ENCODE results near the gene KLRC4. TPM values are rescaled to one million over a fixed set of nuclear protein-coding genes. Genes with fewer than 3 reads are reported as not detected.
"Not testable (repeated sequence)": the region's sequence is repeated elsewhere in the genome, so short reads cannot be mapped to it uniquely, and the experiment has no call there.

The KLRC4 gene
- total and polyA plus RNA-seq, 4 donors = 0.51 to 0.78 (median 0.56) TPM; not detected in 1

DNA sequence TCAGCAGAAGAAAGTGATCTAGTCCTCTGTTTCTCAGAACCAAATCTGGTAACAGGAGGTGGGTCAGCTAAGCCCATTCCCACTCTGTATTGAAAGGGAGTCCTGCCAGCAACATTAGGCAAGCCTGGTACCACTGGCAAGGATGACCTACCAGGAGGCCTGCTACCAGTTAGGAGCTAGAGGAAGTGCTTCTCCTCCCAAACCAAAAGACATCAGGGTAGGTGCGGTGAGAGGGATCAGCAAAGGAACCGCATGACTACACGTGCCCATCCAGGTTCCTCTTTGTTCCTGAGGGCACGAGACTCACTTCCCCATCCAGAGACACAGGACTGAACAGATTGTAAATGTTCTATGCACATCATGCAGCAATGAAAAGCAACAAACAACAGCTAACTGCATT lies 2.8 kb downstream of the KLRC4 start:
- intact Hi-C loops (cut with DNase I) = no loop called here
- no peak overlapping the region for H3K27ac ChIP-seq (ENCODE audit: low read depth in 1 of 2, low read length in 2 of 2)
- H3K27me3 ChIP-seq (ENCODE audit: control insufficient read depth in 1 of 2, insufficient read depth in 2 of 2, low read length in 1 of 2) = no peaks in the 10 kb centered on the region
- 72 to 76% methylated on average over 4 of the region's 4 CpGs for WGBS, 2 donors
- peak in 1 of 2 donors; percentile 66 for DNase-seq
- H3K4me1 ChIP-seq (ENCODE audit: control insufficient read depth in 1 of 2, insufficient read depth in 2 of 2, low read length in 2 of 2) = no peaks in the 10 kb centered on the region
- H3K4me3 ChIP-seq (ENCODE audit: low read length in 2 of 2) = no peak overlapping the region
- no peaks in the 10 kb centered on the region for H3K9me3 ChIP-seq (ENCODE audit: control insufficient read depth, low read length)
- H3K36me3 ChIP-seq (ENCODE audit: control insufficient read depth in 1 of 2, insufficient read depth in 2 of 2, low read length in 1 of 2) = no peaks in the 10 kb centered on the region
- ATAC-seq (ENCODE audit: low FRiP score) = peak; percentile 36

DNA sequence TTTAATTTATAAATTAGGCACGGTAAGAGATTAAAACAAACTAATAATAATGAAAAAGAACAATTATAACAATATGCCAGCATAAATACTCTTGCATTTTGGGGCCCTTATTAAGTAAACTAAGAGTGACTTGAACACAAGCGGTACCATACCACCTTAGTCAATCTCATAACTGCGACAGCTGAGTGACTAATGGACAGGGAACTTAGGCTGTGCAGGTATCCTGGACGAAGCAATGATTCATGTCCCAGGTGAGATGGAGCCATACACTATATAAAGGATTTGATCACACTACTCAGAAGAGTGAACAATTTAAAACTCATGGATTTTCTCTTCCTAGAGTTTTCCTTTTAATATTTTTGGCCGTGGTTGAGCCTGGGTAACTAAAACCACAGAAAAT lies 4.3 kb downstream of the KLRC4 start:
- WGBS, 2 donors = 87 to 92% methylated on average over 5 of the region's 5 CpGs
- no peaks in the 10 kb centered on the region for H3K4me1 ChIP-seq (ENCODE audit: control insufficient read depth in 1 of 2, insufficient read depth in 2 of 2, low read length in 2 of 2)
- DNase-seq (no peak), ATAC-seq (ENCODE audit: low FRiP score) (no peak)
- no peak overlapping the region for H3K4me3 ChIP-seq (ENCODE audit: low read length in 2 of 2)
- no peaks in the 10 kb centered on the region for H3K36me3 ChIP-seq (ENCODE audit: control insufficient read depth in 1 of 2, insufficient read depth in 2 of 2, low read length in 1 of 2)
- H3K27ac ChIP-seq (ENCODE audit: low read depth in 1 of 2, low read length in 2 of 2) = no peak overlapping the region
- H3K9me3 ChIP-seq (ENCODE audit: control insufficient read depth, low read length) = no peaks in the 10 kb centered on the region
- intact Hi-C loops (cut with DNase I) = no loop called here
- no peaks in the 10 kb centered on the region for H3K27me3 ChIP-seq (ENCODE audit: control insufficient read depth in 1 of 2, insufficient read depth in 2 of 2, low read length in 1 of 2)

- no peaks in the 10 kb centered on the region for H3K36me3 ChIP-seq (ENCODE audit: control insufficient read depth in 1 of 2, insufficient read depth in 2 of 2, low read length in 1 of 2)
- no peak overlapping the region for H3K27ac ChIP-seq (ENCODE audit: low read depth in 1 of 2, low read length in 2 of 2)
- intact Hi-C loops (cut with DNase I) = no loop called here
- no peak for ATAC-seq (ENCODE audit: low FRiP score)
- H3K4me1 ChIP-seq (ENCODE audit: control insufficient read depth in 1 of 2, insufficient read depth in 2 of 2, low read length in 2 of 2) = no peaks in the 10 kb centered on the region
- H3K4me3 ChIP-seq (ENCODE audit: low read length in 2 of 2) = no peak overlapping the region
- no peaks in the 10 kb centered on the region for H3K9me3 ChIP-seq (ENCODE audit: control insufficient read depth, low read length)
- no peak for DNase-seq
- no peaks in the 10 kb centered on the region for H3K27me3 ChIP-seq (ENCODE audit: control insufficient read depth in 1 of 2, insufficient read depth in 2 of 2, low read length in 1 of 2)
These were observed 4.8 kb downstream of the KLRC4 start for GRCh38 chr12:10404798-10405197.

GRCh38 chr12:10400829-10401228 lies 8.7 kb downstream of the KLRC4 start:
- Histone ChIP-seq H3K36me3 (ENCODE audit: control insufficient read depth in 1 of 2, insufficient read depth in 2 of 2, low read length in 1 of 2) (no peaks in the 10 kb centered on the region), H3K27me3 (ENCODE audit: control insufficient read depth in 1 of 2, insufficient read depth in 2 of 2, low read length in 1 of 2) (no peaks in the 10 kb centered on the region), H3K27ac (ENCODE audit: low read depth in 1 of 2, low read length in 2 of 2) (no peak overlapping the region), H3K9me3 (ENCODE audit: control insufficient read depth, low read length) (no peaks in the 10 kb centered on the region), H3K4me3 (ENCODE audit: low read length in 2 of 2) (no peak overlapping the region), H3K4me1 (ENCODE audit: control insufficient read depth in 1 of 2, insufficient read depth in 2 of 2, low read length in 2 of 2) (no peaks in the 10 kb centered on the region)
- DNase-seq = no peak
- intact Hi-C loops (cut with DNase I) = no loop called here
- no peak for ATAC-seq (ENCODE audit: low FRiP score)

DNA sequence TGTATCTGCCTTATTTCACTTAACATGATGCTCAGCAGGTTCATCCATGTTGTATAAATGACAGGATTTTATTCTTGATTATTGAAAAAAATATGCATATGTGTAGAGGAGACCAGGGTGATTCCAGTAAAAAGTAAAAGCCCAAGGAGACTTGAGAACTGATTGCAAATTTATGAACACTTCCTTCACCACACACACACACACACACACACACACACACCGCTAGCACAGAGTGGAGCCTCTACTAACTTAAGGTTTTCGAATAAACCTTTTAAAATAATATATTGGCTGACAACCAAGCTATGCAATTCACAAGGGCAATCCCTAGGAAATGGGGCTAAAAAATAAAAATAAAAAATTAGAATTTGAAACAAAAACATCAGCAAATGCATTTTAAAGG lies 11.4 kb downstream of the KLRC4 start:
- ATAC-seq (ENCODE audit: low FRiP score) (no peak), DNase-seq (no peak)
- WGBS, 2 donors = 49 to 59% methylated on average over 2 of the region's 2 CpGs
- Histone ChIP-seq H3K4me3 (ENCODE audit: low read length in 2 of 2) (no peak overlapping the region), H3K27ac (ENCODE audit: low read depth in 1 of 2, low read length in 2 of 2) (no peak overlapping the region), H3K9me3 (ENCODE audit: control insufficient read depth, low read length) (no peaks in the 10 kb centered on the region), H3K27me3 (ENCODE audit: control insufficient read depth in 1 of 2, insufficient read depth in 2 of 2, low read length in 1 of 2) (no peaks in the 10 kb centered on the region), H3K36me3 (ENCODE audit: control insufficient read depth in 1 of 2, insufficient read depth in 2 of 2, low read length in 1 of 2) (no peaks in the 10 kb centered on the region), H3K4me1 (ENCODE audit: control insufficient read depth in 1 of 2, insufficient read depth in 2 of 2, low read length in 2 of 2) (no peaks in the 10 kb centered on the region)
- intact Hi-C loops (cut with DNase I) = no loop called here

- 21 to 54% methylated on average over 2 of the region's 2 CpGs for WGBS, 2 donors
- no peak overlapping the region for H3K4me3 ChIP-seq (ENCODE audit: low read length in 2 of 2)
- H3K4me1 ChIP-seq (ENCODE audit: control insufficient read depth in 1 of 2, insufficient read depth in 2 of 2, low read length in 2 of 2) = no peaks in the 10 kb centered on the region
- H3K36me3 ChIP-seq (ENCODE audit: control insufficient read depth in 1 of 2, insufficient read depth in 2 of 2, low read length in 1 of 2) = no peaks in the 10 kb centered on the region
- H3K9me3 ChIP-seq (ENCODE audit: control insufficient read depth, low read length) = no peaks in the 10 kb centered on the region
- intact Hi-C loops (cut with DNase I) = no loop called here
- ATAC-seq (ENCODE audit: low FRiP score) = no peak
- no peaks in the 10 kb centered on the region for H3K27me3 ChIP-seq (ENCODE audit: control insufficient read depth in 1 of 2, insufficient read depth in 2 of 2, low read length in 1 of 2)
- no peak for DNase-seq
- H3K27ac ChIP-seq (ENCODE audit: low read depth in 1 of 2, low read length in 2 of 2) = no peak overlapping the region
These were observed 12.3 kb downstream of the KLRC4 start for GRCh38 chr12:10397296-10397695.

DNA sequence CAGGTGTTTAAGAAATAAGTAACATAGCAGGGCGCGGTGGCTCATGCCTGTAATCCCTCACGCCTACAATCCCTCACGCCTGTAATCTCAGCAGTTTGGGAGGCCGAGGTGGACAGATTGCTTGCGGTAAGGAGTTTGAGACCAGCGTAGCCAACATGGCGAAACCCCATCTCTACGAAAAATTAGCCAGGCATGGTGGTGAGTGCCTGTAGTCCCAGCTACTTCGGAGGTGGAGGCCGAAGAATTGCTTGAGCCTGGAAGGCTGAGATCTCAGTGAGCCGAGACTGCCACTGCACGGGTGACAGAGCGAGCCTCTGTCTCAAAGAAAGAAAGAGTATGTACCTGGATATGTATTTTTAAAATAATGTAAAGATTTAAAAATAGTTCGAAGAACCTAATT lies 13.4 kb downstream of the KLRC4 start:
- H3K27me3 ChIP-seq (ENCODE audit: control insufficient read depth in 1 of 2, insufficient read depth in 2 of 2, low read length in 1 of 2); H3K4me1 ChIP-seq (ENCODE audit: control insufficient read depth in 1 of 2, insufficient read depth in 2 of 2, low read length in 2 of 2); H3K4me3 ChIP-seq (ENCODE audit: low read length in 2 of 2); H3K9me3 ChIP-seq (ENCODE audit: control insufficient read depth, low read length); intact Hi-C loops (cut with DNase I); H3K36me3 ChIP-seq (ENCODE audit: control insufficient read depth in 1 of 2, insufficient read depth in 2 of 2, low read length in 1 of 2); H3K27ac ChIP-seq (ENCODE audit: low read depth in 1 of 2, low read length in 2 of 2); ATAC-seq (ENCODE audit: low FRiP score); DNase-seq: not testable (repeated sequence)
- WGBS, 2 donors = 76 to 85% methylated on average over 15 of the region's 15 CpGs

DNA sequence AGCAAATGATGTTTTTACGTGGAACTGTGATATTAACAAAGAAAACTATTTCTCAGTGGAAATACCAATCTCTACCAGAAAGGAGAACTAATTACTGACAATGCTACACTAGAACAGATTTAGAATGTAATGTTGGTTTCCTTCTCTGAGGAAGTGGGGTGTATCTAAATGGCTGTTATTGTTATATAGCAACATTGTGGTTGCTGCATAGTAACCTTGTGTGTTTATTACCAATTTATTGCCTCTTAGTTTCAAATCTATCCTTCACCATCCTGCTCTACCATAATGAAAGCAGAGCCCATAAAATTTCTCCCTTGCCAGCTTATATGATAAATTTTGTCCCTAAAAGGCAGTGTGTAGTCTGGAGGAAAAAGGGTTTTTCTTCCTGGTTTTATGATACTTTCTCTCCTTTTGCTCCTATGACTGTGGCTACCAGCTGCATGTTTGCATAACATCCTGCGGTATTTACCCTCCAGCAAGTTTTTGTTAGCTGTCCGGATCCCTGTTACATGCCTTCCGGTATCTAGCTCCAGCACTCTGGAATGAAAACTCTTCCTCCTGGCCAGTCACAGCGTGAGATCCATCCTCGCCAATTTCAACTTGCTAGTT lies 14.1 kb downstream of the KLRC4 start:
- DNase-seq (no peak), ATAC-seq (ENCODE audit: low FRiP score) (peak; percentile 38)
- H3K4me3 ChIP-seq (ENCODE audit: low read length in 2 of 2) = no peak overlapping the region
- no peak overlapping the region for H3K27ac ChIP-seq (ENCODE audit: low read depth in 1 of 2, low read length in 2 of 2)
- 11 to 14% methylated on average over 6 of the region's 6 CpGs for WGBS, 2 donors
- no peaks in the 10 kb centered on the region for H3K36me3 ChIP-seq (ENCODE audit: control insufficient read depth in 1 of 2, insufficient read depth in 2 of 2, low read length in 1 of 2)
- H3K27me3 ChIP-seq (ENCODE audit: control insufficient read depth in 1 of 2, insufficient read depth in 2 of 2, low read length in 1 of 2) = no peaks in the 10 kb centered on the region
- H3K9me3 ChIP-seq (ENCODE audit: control insufficient read depth, low read length) = no peaks in the 10 kb centered on the region
- H3K4me1 ChIP-seq (ENCODE audit: control insufficient read depth in 1 of 2, insufficient read depth in 2 of 2, low read length in 2 of 2) = no peaks in the 10 kb centered on the region
- intact Hi-C loops (cut with DNase I) = no loop called here

- WGBS, 2 donors = 54 to 65% methylated on average over 9 to 11 of the region's 11 CpGs
- ATAC-seq (ENCODE audit: low FRiP score); H3K4me1 ChIP-seq (ENCODE audit: control insufficient read depth in 1 of 2, insufficient read depth in 2 of 2, low read length in 2 of 2); H3K27ac ChIP-seq (ENCODE audit: low read depth in 1 of 2, low read length in 2 of 2); H3K36me3 ChIP-seq (ENCODE audit: control insufficient read depth in 1 of 2, insufficient read depth in 2 of 2, low read length in 1 of 2); H3K4me3 ChIP-seq (ENCODE audit: low read length in 2 of 2); H3K9me3 ChIP-seq (ENCODE audit: control insufficient read depth, low read length); H3K27me3 ChIP-seq (ENCODE audit: control insufficient read depth in 1 of 2, insufficient read depth in 2 of 2, low read length in 1 of 2); intact Hi-C loops (cut with DNase I); DNase-seq: not testable (repeated sequence)
These were observed 14.9 kb downstream of the KLRC4 start for GRCh38 chr12:10394531-10395152.

All from aorta (tissue), 5 donors.